Measurements from ENCODE around the gene NEDD8. TPM values are rescaled to one million over a fixed set of nuclear protein-coding genes. Genes with fewer than 3 reads are reported as not detected.
A peak's percentile ranks its signal among the peaks of the same experiment; 100 is the strongest.

Gene NEDD8
- total and polyA plus RNA-seq, 7 donors: 135 to 315 (median 206) TPM

GRCh38 chr14:24278424-24278823 is 46.3 kb upstream of the NEDD8 start:
- Histone ChIP-seq H3K4me3 (no peak overlapping the region), H3K4me1 (no peaks in the 10 kb centered on the region), H3K36me3 (ENCODE audit: insufficient read depth in 1 of 2, low read depth in 1 of 2) (no peaks in the 10 kb centered on the region), H3K27ac (no peak overlapping the region), H3K27me3 (ENCODE audit: insufficient read depth in 3 of 3, low read length in 2 of 3) (no peaks in the 10 kb centered on the region), H3K9me3 (no peaks in the 10 kb centered on the region)
- ATAC-seq (no peak), DNase-seq (no peak)
- WGBS, 3 donors: 93 to 98% (median 94%) methylated on average over 5 of the region's 5 CpGs
- no peak for TF ChIP-seq CTCF (IDR thresholded peaks at IDR 0.05)
- intact Hi-C loops (cut with DNase I): no loop called here

GRCh38 chr14:24277606-24278321 is 45.6 kb upstream of the NEDD8 start:
- Histone ChIP-seq H3K27me3 (ENCODE audit: insufficient read depth in 3 of 3, low read length in 2 of 3) (no peaks in the 10 kb centered on the region), H3K9me3 (no peaks in the 10 kb centered on the region), H3K27ac (no peak overlapping the region), H3K36me3 (ENCODE audit: insufficient read depth in 1 of 2, low read depth in 1 of 2) (no peaks in the 10 kb centered on the region), H3K4me1 (no peaks in the 10 kb centered on the region), H3K4me3 (no peak overlapping the region)
- intact Hi-C loops (cut with DNase I): no loop called here
- WGBS, 3 donors: 82 to 89% (median 87%) methylated on average over 11 of the region's 11 CpGs
- TF ChIP-seq CTCF (IDR thresholded peaks at IDR 0.05): no peak
- DNase-seq: peak in 1 of 2 donors; percentile 52
- no peak for ATAC-seq

GRCh38 chr14:24277071-24277470 is 44.9 kb upstream of the NEDD8 start:
- no peaks in the 10 kb centered on the region for H3K27me3 ChIP-seq (ENCODE audit: insufficient read depth in 3 of 3, low read length in 2 of 3)
- no peaks in the 10 kb centered on the region for H3K9me3 ChIP-seq
- H3K4me3 ChIP-seq: no peak overlapping the region
- ATAC-seq (no peak), DNase-seq (peak in 1 of 2 donors; percentile 24)
- H3K27ac ChIP-seq: no peak overlapping the region
- no peak for TF ChIP-seq CTCF (IDR thresholded peaks at IDR 0.05)
- 92 to 95% (median 95%) methylated on average over 6 of the region's 6 CpGs for WGBS, 3 donors
- no peaks in the 10 kb centered on the region for H3K4me1 ChIP-seq
- intact Hi-C loops (cut with DNase I): no loop called here
- no peaks in the 10 kb centered on the region for H3K36me3 ChIP-seq (ENCODE audit: insufficient read depth in 1 of 2, low read depth in 1 of 2)

GRCh38 chr14:24274101-24274543 is 42.0 kb upstream of the NEDD8 start:
- no peaks in the 10 kb centered on the region for H3K4me1 ChIP-seq
- peaks cover 3 to 8% of the 10 kb centered on the region in 2 donors for H3K36me3 ChIP-seq (ENCODE audit: insufficient read depth in 1 of 2, low read depth in 1 of 2)
- WGBS, 3 donors: 74 to 91% (median 88%) methylated on average over 3 of the region's 3 CpGs
- ATAC-seq (no peak), DNase-seq (peak in 1 of 2 donors; percentile 1)
- no peak for TF ChIP-seq CTCF (IDR thresholded peaks at IDR 0.05)
- intact Hi-C loops (cut with DNase I): no loop called here
- H3K27ac ChIP-seq: no peak overlapping the region
- no peak overlapping the region for H3K4me3 ChIP-seq
- H3K27me3 ChIP-seq (ENCODE audit: insufficient read depth in 3 of 3, low read length in 2 of 3): no peaks in the 10 kb centered on the region
- no peaks in the 10 kb centered on the region for H3K9me3 ChIP-seq
